Stomach (tissue), 9 donors: Measurements from ENCODE around the gene CPB2. TPM values are rescaled to one million over a fixed set of nuclear protein-coding genes. Genes with fewer than 3 reads are reported as not detected.

ENCODE experiments used
- DNase-seq, 2 donors: peaks; one replicate each; pipeline versions ENCODE4 v3.0.0 to v3.0.0-alpha.2; 2013 to 2019
- H3K27ac ChIP-seq, 5 donors: fragments of 200-600 bp in 4 of 5; sonication (generic) in 4 of 5; one replicate each; pipeline ENCODE4 v1.5.1; 2013 to 2019; ENCODE audit warnings: mild to moderate bottlenecking in 1 of 5, moderate library complexity in 1 of 5
- H3K27me3 ChIP-seq, 3 donors: fragments of 200-600 bp; sonication (generic); one replicate each; pipeline ENCODE4 v1.5.1; 2017 to 2019; ENCODE audit warnings: mixed run types in 1 of 3
- H3K36me3 ChIP-seq, 4 donors: fragments of 200-600 bp; sonication (generic); 1 replicate in 3 of 4; 2 replicates in 1 of 4; pipeline ENCODE4 v1.5.1; 2016 to 2019
- H3K4me1 ChIP-seq, 4 donors: fragments of 200-600 bp; sonication (generic); one replicate each; pipeline ENCODE4 v1.5.1; 2016 to 2019
- H3K4me3 ChIP-seq, 4 donors: fragments of 200-600 bp; sonication (generic) in 3 of 4; one replicate each; pipeline ENCODE4 v1.5.1; 2016 to 2019; ENCODE audit warnings: mild to moderate bottlenecking in 1 of 4
- H3K9me3 ChIP-seq, 4 donors: fragments of 200-600 bp; sonication (generic); one replicate each; pipeline ENCODE4 v1.5.1; 2016 to 2019
- CTCF ChIP-seq, 7 experiments: fragments of 450-650 bp in 4 of 7; fragments of 200-600 bp in 3 of 7; sonication (generic) in 3 of 7; IDR thresholded peaks; one replicate each; pipeline ENCODE4 v1.5.1; 2016 to 2019; ENCODE audit warnings: antibody characterized with exemption in 7 of 7, control low read depth in 2 of 7, mild to moderate bottlenecking in 1 of 7
- EP300 ChIP-seq: sonication (generic); formaldehyde crosslinking; IDR thresholded peaks from one replicate; pipeline ENCODE4 v1.6.1; 2017; ENCODE audit warnings: antibody characterized with exemption
- POLR2A ChIP-seq, 4 donors: fragments of 450-650 bp; IDR thresholded peaks; one replicate each; pipeline ENCODE4 v1.6.1; 2016; ENCODE audit warnings: antibody characterized with exemption in 4 of 4, control low read depth in 2 of 4, mild to moderate bottlenecking in 1 of 4, moderate library complexity in 1 of 4
- POLR2AphosphoS5 ChIP-seq, 3 donors: sonication (generic); formaldehyde crosslinking; IDR thresholded peaks; one replicate each; pipeline ENCODE4 v1.6.1; 2016; ENCODE audit warnings: antibody characterized with exemption in 3 of 3
- WGBS, 5 donors: extraction: QIAGEN DNeasy Blood & Tissue Kit in 3 of 5; methylation state at CpG; one replicate each; pipeline versions ENCODE4 v1.1.5 to v1.1.7; 2013 to 2018; 5-methylcytosine and 5-hydroxymethylcytosine counted together
- intact Hi-C: fragments of 100-400 bp; cut with DNase I; formaldehyde crosslinking; loops from one replicate; pipeline ENCODE4 v1.15.1; 2023; ENCODE audit warnings: low total_unique reads
- polyA plus RNA-seq, 3 donors: library from polyadenylated mRNA; stranded (reverse); fragments of 200-250 nt; gene quantifications; one replicate each; pipeline ENCODE4 v1.2.3, GENCODE V29; 2013
- total RNA-seq, 5 donors: library from RNA; depleted of rRNA; stranded (reverse); fragments of >200 nt; gene quantifications; one replicate each; pipeline versions ENCODE4 v1.1.0 to v1.2.3, GENCODE V29; 2014 to 2016
- donor health status: healthy with polysubstance abuse.
- donor health status: Bipolar disorder and iron deficiency.
- donor health status: healthy.

CPB2 gene
- total and polyA plus RNA-seq, 8 donors: 0.37 to 2.2 TPM; not detected in 6

GRCh38 chr13:46045424-46045823 lies 59.4 kb downstream of the CPB2 start:
- H3K4me1 ChIP-seq: peaks cover 0 to 33% (median 15%) of the 10 kb centered on the region in 4 donors
- DNase-seq: no peak
- no peak overlapping the region for H3K4me3 ChIP-seq
- H3K27ac ChIP-seq: no peak overlapping the region
- 55 to 67% (median 59%) methylated on average over 2 of the region's 2 CpGs for WGBS, 5 donors
- intact Hi-C loops: no loop called here
- H3K9me3 ChIP-seq: no peaks in the 10 kb centered on the region
- peaks cover 7 to 19% (median 17%) of the 10 kb centered on the region in 4 donors for H3K36me3 ChIP-seq
- H3K27me3 ChIP-seq: no peaks in the 10 kb centered on the region
- TF ChIP-seq EP300 (no peak), POLR2A (IDR thresholded peaks at IDR 0.05) (no peak), CTCF (IDR thresholded peaks at IDR 0.05) (no peak), POLR2AphosphoS5 (IDR thresholded peaks at IDR 0.05) (no peak)

- no peak overlapping the region for H3K4me3 ChIP-seq
- H3K27ac ChIP-seq: no peak overlapping the region
- 92 to 93% (median 92%) methylated on average over 5 of the region's 5 CpGs for WGBS, 5 donors
- TF ChIP-seq POLR2AphosphoS5 (IDR thresholded peaks at IDR 0.05) (no peak), EP300 (no peak), CTCF (IDR thresholded peaks at IDR 0.05) (no peak), POLR2A (IDR thresholded peaks at IDR 0.05) (no peak)
- H3K9me3 ChIP-seq: no peaks in the 10 kb centered on the region
- H3K27me3 ChIP-seq: no peaks in the 10 kb centered on the region
- intact Hi-C loops: no loop called here
- H3K36me3 ChIP-seq: peaks cover 7 to 31% (median 27%) of the 10 kb centered on the region in 4 donors
- peaks cover 0 to 22% (median 6%) of the 10 kb centered on the region in 4 donors for H3K4me1 ChIP-seq
- no peak for DNase-seq
Observed at GRCh38 chr13:46043647-46044046, 61.2 kb downstream of the CPB2 start.

GRCh38 chr13:46041419-46041839 lies 63.4 kb downstream of the CPB2 start:
- no peak for TF ChIP-seq CTCF (IDR thresholded peaks at IDR 0.05)
- no peak for TF ChIP-seq EP300
- TF ChIP-seq POLR2A (IDR thresholded peaks at IDR 0.05): no peak
- TF ChIP-seq POLR2AphosphoS5 (IDR thresholded peaks at IDR 0.05): no peak
- no peak overlapping the region for H3K27ac ChIP-seq
- WGBS, 5 donors: 92 to 97% (median 95%) methylated on average over 4 of the region's 4 CpGs
- H3K27me3 ChIP-seq: no peaks in the 10 kb centered on the region
- H3K36me3 ChIP-seq: peaks cover 7 to 43% (median 41%) of the 10 kb centered on the region in 4 donors
- DNase-seq: no peak
- no peaks in the 10 kb centered on the region for H3K9me3 ChIP-seq
- no peak overlapping the region for H3K4me3 ChIP-seq
- intact Hi-C loops: no loop called here
- H3K4me1 ChIP-seq: peaks cover 0 to 16% (median 3%) of the 10 kb centered on the region in 4 donors

GRCh38 chr13:46040763-46041162 lies 64.1 kb downstream of the CPB2 start:
- no peak for DNase-seq
- WGBS, 5 donors: 79 to 92% (median 85%) methylated on average over 2 of the region's 2 CpGs
- no peaks in the 10 kb centered on the region for H3K9me3 ChIP-seq
- peaks cover 7 to 46% (median 41%) of the 10 kb centered on the region in 4 donors for H3K36me3 ChIP-seq
- intact Hi-C loops: no loop called here
- TF ChIP-seq EP300: no peak
- no peak for TF ChIP-seq POLR2AphosphoS5 (IDR thresholded peaks at IDR 0.05)
- no peak for TF ChIP-seq CTCF (IDR thresholded peaks at IDR 0.05)
- TF ChIP-seq POLR2A (IDR thresholded peaks at IDR 0.05): no peak
- H3K4me3 ChIP-seq: no peak overlapping the region
- H3K27me3 ChIP-seq: no peaks in the 10 kb centered on the region
- peaks cover 0 to 11% (median 3%) of the 10 kb centered on the region in 4 donors for H3K4me1 ChIP-seq
- H3K27ac ChIP-seq: no peak overlapping the region
